Measurements from ENCODE around the gene KCTD6. TPM values are rescaled to one million over a fixed set of nuclear protein-coding genes. Genes with fewer than 3 reads are reported as not detected.
"Not testable (repeated sequence)": the region's sequence is repeated elsewhere in the genome, so short reads cannot be mapped to it uniquely, and the experiment has no call there.

Gene KCTD6
- total RNA-seq, 2 donors from 2014 or later: 5.7 to 6.3 TPM

- intact Hi-C loops (cut with DNase I, micrococcal nuclease): no loop called here
- DNase-seq: no peak
- ATAC-seq: no peak
Measured at GRCh38 chr3:58520403-58521335, 28.8 kb downstream of the KCTD6 start.

- intact Hi-C loops (cut with DNase I, micrococcal nuclease): no loop called here
- DNase-seq (no peak), ATAC-seq (no peak)
Measured at GRCh38 chr3:58521336-58521670, 29.4 kb downstream of the KCTD6 start.

- no peak for ATAC-seq
- intact Hi-C loops (cut with DNase I, micrococcal nuclease): no loop called here
- DNase-seq: no peak
Measured at GRCh38 chr3:58521917-58522631, 30.2 kb downstream of the KCTD6 start.

- ATAC-seq: no peak
- intact Hi-C loops (cut with DNase I, micrococcal nuclease): no loop called here
- no peak for DNase-seq
Measured at GRCh38 chr3:58522759-58523425, 31.0 kb downstream of the KCTD6 start.

GRCh38 chr3:58524326-58524888, 32.5 kb downstream of the KCTD6 start:
- DNase-seq: no peak
- intact Hi-C loops (cut with DNase I, micrococcal nuclease): no loop called here
- ATAC-seq: no peak

GRCh38 chr3:58526515-58526957, 34.6 kb downstream of the KCTD6 start:
- intact Hi-C loops (cut with DNase I, micrococcal nuclease): no loop called here
- peak; percentile 44 for ATAC-seq
- no peak for DNase-seq

- DNase-seq; intact Hi-C loops (cut with DNase I, micrococcal nuclease); ATAC-seq: not testable (repeated sequence)
Measured at GRCh38 chr3:58527440-58527839, 35.5 kb downstream of the KCTD6 start.

- intact Hi-C loops (cut with DNase I, micrococcal nuclease): no loop called here
- ATAC-seq (peak; percentile 53), DNase-seq (peak; percentile 50 to 63)
Measured at GRCh38 chr3:58528629-58529028, 36.7 kb downstream of the KCTD6 start.

GRCh38 chr3:58529516-58530353, 37.8 kb downstream of the KCTD6 start:
- DNase-seq (peak in 1 of 2 donors; percentile 35), ATAC-seq (peak; percentile 13)
- intact Hi-C loops (cut with DNase I, micrococcal nuclease): no loop called here

GRCh38 chr3:58530354-58530865, 38.5 kb downstream of the KCTD6 start:
- DNase-seq (no peak), ATAC-seq (no peak)
- intact Hi-C loops (cut with DNase I, micrococcal nuclease): no loop called here

- DNase-seq: peak; percentile 39 to 50
- ATAC-seq: peak; percentile 16
- intact Hi-C loops (cut with DNase I, micrococcal nuclease): no loop called here
Measured at GRCh38 chr3:58531555-58531954, 39.7 kb downstream of the KCTD6 start.

- intact Hi-C loops (cut with DNase I, micrococcal nuclease): no loop called here
- DNase-seq (no peak), ATAC-seq (no peak)
Measured at GRCh38 chr3:58531956-58532355, 40.1 kb downstream of the KCTD6 start.

- intact Hi-C loops (cut with DNase I, micrococcal nuclease): no loop called here
- peak; percentile 55 to 81 for DNase-seq
- ATAC-seq: peak; percentile 33
Measured at GRCh38 chr3:58532794-58533220, 40.9 kb downstream of the KCTD6 start.

- ATAC-seq: no peak
- no peak for DNase-seq
- intact Hi-C loops (cut with DNase I, micrococcal nuclease): no loop called here
Measured at GRCh38 chr3:58534592-58535494, 42.9 kb downstream of the KCTD6 start.

GRCh38 chr3:58535531-58536500, 43.9 kb downstream of the KCTD6 start:
- ATAC-seq (peak; percentile 74), DNase-seq (peak; percentile 79 to 90)
- intact Hi-C loops (cut with DNase I, micrococcal nuclease): no loop called here

Data from left colon (tissue), 2 donors.